CD4-positive, alpha-beta T cell treated with Interleukin-17A for 1 hour (primary cell): ENCODE data around the gene SAMM50.

ENCODE experiments used
- DNase-seq: peaks from one replicate; pipeline ENCODE4 v3.0.0-alpha.2; 2020

SAMM50 gene

GRCh38 chr22:43955040-43955882, at the start of gene SAMM50:
SAMM50 (plus strand) TSS chr22:43955442; CDS start chr22:43955578, 136 bp downstream.
- peak; percentile 93 for DNase-seq

DNA sequence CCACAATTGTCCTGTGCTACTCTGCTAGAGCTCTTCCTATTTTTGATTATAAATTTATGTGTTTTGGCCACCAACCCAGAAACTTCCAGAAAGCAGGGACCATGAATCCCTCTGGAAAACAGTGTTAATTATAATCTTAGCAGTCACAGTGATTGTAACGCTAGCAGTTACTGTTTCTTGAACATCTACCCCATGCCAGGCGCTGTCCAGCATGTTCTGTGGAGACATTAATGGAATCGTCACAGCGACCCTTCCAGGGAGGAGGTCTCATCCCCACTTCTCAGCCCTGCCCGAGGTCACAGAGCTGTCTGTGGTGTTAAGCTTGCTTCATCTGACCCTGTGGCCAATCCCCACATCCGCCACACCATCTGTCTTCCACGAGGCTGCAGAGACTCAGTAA, 49.6 kb upstream of the SAMM50 start:
- DNase-seq: no peak

GRCh38 chr22:43909708-43910107, 45.5 kb upstream of the SAMM50 start:
- DNase-seq: no peak

- DNase-seq: no peak
Measured at GRCh38 chr22:43910178-43910695, 45.0 kb upstream of the SAMM50 start.

GRCh38 chr22:43911351-43911750, 43.9 kb upstream of the SAMM50 start:
- DNase-seq: no peak

- no peak for DNase-seq
Measured at GRCh38 chr22:43917521-43917920, 37.7 kb upstream of the SAMM50 start.

- no peak for DNase-seq
Measured at GRCh38 chr22:43919106-43919973, 35.9 kb upstream of the SAMM50 start.

GRCh38 chr22:43921370-43921769, 33.9 kb upstream of the SAMM50 start:
- no peak for DNase-seq

DNA sequence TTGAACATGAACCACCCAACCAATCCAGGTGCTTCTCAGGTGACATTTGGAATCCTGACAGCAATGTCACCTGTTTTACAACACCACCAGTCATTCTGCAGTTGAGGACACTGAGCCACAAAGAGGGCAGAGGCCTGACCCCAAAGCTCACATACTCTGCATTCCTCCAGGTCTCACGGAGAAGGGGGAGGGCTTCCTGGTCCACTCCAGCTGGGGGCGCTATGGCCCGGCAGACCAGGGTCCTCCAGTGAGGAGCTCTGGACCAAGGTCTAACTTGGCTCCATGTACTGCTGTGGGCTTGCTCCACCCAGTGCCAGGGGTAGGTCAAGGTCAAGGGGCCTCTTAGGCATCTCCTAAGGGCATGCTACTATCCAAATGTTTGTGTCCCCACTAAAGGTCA, 33.1 kb upstream of the SAMM50 start:
- no peak for DNase-seq

DNA sequence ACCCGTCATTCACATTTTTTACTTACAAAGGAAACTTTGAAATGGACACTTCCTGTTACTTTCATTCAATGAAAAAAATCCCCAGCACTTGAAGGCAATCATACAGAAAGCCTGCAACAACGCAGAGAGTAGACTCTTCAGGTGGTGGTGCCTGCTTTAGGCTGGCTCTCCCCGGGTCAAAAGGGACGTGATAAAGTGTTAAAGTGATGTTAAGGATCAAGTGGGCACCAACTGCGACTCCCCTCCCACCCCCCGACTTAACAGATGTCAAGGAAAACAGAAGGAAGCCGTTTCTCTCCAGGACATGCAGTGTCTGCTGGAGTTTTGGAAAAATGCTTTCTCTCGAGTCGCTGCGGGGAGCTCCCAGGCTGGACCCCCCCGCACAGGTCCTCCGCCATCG, 32.1 kb upstream of the SAMM50 start:
- DNase-seq: peak; percentile 6

DNA sequence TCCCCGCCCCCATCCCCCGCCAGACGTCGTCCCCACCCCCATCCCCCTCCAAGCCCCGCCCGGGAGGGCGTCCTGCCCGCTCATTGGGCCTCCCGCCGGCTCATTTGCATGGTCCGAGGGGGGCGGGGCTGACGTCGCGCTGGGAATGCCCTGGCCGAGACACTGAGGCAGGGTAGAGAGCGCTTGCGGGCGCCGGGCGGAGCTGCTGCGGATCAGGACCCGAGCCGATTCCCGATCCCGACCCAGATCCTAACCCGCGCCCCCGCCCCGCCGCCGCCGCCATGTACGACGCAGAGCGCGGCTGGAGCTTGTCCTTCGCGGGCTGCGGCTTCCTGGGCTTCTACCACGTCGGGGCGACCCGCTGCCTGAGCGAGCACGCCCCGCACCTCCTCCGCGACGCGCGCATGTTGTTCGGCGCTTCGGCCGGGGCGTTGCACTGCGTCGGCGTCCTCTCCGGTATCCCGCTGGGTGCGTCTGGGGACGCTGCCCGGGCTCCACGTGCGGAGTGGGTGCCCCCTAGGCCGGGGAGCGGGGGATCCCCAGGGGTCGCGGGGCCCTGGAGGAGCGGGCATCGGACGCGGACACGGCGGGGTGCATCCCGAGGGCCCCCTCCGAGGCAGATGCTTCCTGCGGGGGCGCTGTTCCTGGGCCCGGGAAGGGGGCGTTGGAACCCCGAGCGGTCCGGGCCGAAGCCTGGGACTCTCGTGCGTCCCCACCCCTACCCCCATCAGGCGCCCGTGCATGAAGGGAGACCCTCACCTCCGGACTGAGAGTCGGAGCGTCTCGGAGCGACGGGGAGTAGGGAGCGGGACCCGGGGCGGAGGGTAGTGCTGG, 31.4 kb upstream of the SAMM50 start, which contains the start of gene PNPLA3:
Gene PNPLA3, plus strand, starts transcription at position 175 of the 834 bp plus-strand sequence. Its CDS starts 107 bp downstream, at position 282.
- peak; percentile 77 for DNase-seq

- DNase-seq: no peak
Measured at GRCh38 chr22:43924877-43925276, 30.4 kb upstream of the SAMM50 start.

GRCh38 chr22:43925433-43926348, 29.6 kb upstream of the SAMM50 start:
- DNase-seq: no peak

DNA sequence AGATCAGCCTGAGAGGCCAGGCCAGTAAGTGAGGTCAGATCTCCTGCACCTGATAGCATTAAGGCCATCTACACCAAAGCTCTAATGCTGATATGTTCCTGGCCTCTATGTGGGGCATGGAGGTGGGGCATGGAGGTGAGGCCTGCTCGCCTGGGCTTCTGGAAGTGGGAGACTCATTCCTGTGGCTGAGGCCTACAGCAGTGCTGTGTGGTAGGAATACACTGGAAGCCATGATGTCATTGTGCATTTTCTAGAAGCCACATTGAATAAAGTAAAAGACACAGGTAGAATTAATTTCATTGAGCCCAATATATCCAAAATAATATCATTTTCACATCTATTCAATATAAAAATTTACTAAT, 28.9 kb upstream of the SAMM50 start:
- no peak for DNase-seq

DNA sequence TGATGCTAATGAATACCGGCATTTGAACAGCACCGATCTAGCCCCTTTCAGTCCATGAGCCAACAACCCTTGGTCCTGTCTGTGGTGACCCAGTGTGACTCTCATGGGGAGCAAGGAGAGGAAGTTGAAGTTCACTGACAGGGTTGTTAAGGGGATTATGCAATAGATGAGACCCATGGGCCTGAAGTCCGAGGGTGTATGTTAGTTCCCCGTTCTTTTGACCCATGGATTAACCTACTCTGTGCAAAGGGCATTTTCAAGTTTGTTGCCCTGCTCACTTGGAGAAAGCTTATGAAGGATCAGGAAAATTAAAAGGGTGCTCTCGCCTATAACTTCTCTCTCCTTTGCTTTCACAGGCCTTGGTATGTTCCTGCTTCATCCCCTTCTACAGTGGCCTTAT, 26.8 kb upstream of the SAMM50 start:
- no peak for DNase-seq

DNA sequence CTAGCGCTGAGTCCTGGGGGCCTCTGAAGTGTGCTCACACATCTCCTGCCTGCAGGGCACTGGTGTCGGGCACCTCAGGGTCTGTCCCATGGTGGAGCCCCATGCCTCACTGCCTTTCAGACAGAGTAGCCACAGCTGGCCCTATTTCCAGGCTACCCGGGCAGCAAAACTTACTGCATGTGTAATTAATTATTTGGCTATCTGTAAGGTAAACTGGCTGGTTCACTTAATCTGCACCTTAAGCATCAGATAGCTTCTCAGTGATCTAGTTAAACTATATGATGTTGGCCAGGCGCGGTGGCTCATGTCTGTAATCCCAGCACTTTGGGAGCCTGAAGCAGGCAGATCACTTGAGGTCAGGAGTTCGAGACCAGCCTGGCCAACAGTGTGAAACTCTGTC, 26.3 kb upstream of the SAMM50 start:
- DNase-seq: no peak

- DNase-seq: no peak
Measured at GRCh38 chr22:43931771-43932170, 23.5 kb upstream of the SAMM50 start.

DNA sequence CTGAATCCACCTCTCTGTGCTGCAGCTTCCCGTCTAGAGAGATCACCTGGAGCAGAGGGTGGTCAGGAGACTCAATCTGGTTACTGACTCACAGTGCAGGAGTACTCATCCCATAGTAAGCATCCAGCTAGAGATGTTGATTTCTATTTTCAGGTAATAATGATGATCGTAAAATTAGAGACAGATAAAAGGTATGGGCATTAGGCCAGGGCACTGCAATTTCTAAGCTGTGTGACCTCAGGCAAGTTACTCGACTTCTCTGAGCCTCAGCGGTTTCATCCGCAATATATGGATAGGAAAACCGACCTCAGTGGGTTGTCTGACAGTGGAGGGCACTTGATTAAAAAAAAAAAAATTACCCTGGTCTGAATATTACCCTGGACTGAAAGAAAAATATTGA, 13.8 kb upstream of the SAMM50 start:
- DNase-seq: no peak

DNA sequence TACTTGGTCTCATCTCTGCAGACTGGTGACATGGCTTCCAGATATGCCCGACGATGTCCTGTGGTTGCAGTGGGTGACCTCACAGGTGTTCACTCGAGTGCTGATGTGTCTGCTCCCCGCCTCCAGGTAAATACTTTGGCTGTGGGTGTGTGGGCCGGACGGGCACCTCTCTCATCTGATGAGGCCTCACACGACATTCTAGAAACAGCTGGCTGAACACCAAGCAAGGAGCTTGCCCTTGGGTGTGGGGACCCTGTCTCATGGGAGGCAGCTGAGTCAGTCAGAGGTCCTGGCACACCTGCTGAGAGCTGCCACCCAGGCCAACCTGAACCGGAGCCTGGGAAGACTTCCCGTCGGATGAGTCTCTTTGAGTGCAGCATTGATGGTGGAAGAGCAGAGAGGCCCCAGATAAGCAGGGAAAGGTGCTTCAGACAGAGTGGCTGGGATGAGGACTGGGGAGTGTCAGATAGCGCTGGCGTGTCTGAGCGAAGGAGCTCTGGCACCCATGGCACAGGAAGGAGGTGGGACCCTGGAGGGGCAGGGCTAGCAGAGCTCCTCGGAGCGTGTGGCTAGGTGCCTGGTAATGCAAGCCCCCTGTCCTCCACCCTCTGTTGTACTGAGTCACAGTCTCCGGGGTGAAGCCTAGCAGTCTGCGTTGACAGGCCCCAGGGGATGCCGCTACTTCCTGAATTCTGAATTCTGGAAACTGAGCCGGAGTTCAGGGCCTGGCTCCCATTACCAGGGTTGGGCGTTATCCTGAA, 10.4 kb upstream of the SAMM50 start:
- no peak for DNase-seq

GRCh38 chr22:43945632-43946383, 9.4 kb upstream of the SAMM50 start:
- peak; percentile 60 for DNase-seq
